HG03280 (cell line): ENCODE results near the gene TMEM200C.

Experiments used
- ATAC-seq: cut with Tn5 transposase; IDR thresholded peaks from one replicate; pipeline ENCODE4 v1.9.1; 2021; ENCODE audit warnings: mild to moderate bottlenecking, moderate library complexity; ENCODE audit not compliant: unreplicated experiment

The TMEM200C gene

GRCh38 chr18:5895299-5895875 is at the start of gene TMEM200C:
TMEM200C (minus strand) TSS chr18:5895522; CDS start chr18:5892063, 3,459 bp downstream.
- ATAC-seq: no peak

- ATAC-seq: no peak
These were observed 49.1 kb upstream of the TMEM200C start for GRCh38 chr18:5944448-5944847.

- ATAC-seq: no peak
These were observed 48.2 kb upstream of the TMEM200C start for GRCh38 chr18:5943514-5943913.

GRCh38 chr18:5942591-5942990 is 47.3 kb upstream of the TMEM200C start:
- no peak for ATAC-seq

GRCh38 chr18:5941890-5942289 is 46.6 kb upstream of the TMEM200C start:
- ATAC-seq: no peak

- no peak for ATAC-seq
These were observed 44.7 kb upstream of the TMEM200C start for GRCh38 chr18:5939801-5940667.

GRCh38 chr18:5937795-5938194 is 42.5 kb upstream of the TMEM200C start:
- no peak for ATAC-seq

- ATAC-seq: no peak
These were observed 41.8 kb upstream of the TMEM200C start for GRCh38 chr18:5937121-5937520.

- ATAC-seq: no peak
These were observed 35.5 kb upstream of the TMEM200C start for GRCh38 chr18:5930789-5931188.

- no peak for ATAC-seq
These were observed 23.0 kb upstream of the TMEM200C start for GRCh38 chr18:5918205-5918858.

GRCh38 chr18:5914951-5915350 is 19.6 kb upstream of the TMEM200C start:
- ATAC-seq: no peak

GRCh38 chr18:5914016-5914415 is 18.7 kb upstream of the TMEM200C start:
- ATAC-seq: no peak

- ATAC-seq: no peak
These were observed 17.2 kb upstream of the TMEM200C start for GRCh38 chr18:5912566-5912965.

GRCh38 chr18:5909125-5909524 is 13.8 kb upstream of the TMEM200C start:
- ATAC-seq: no peak

- no peak for ATAC-seq
These were observed 8.1 kb upstream of the TMEM200C start for GRCh38 chr18:5903386-5903785.

- no peak for ATAC-seq
These were observed 4.9 kb upstream of the TMEM200C start for GRCh38 chr18:5900262-5900661.

GRCh38 chr18:5899835-5900234 is 4.5 kb upstream of the TMEM200C start:
- no peak for ATAC-seq

- ATAC-seq: no peak
These were observed 786 bp upstream of the TMEM200C start for GRCh38 chr18:5895876-5896740.

- ATAC-seq: no peak
These were observed 567 bp downstream of the TMEM200C start for GRCh38 chr18:5894611-5895298.

GRCh38 chr18:5893956-5894610 is 1.2 kb downstream of the TMEM200C start:
- ATAC-seq: no peak
